GM12891 (cell line): Measurements from ENCODE around the gene SRSF3.

Experiments
- POLR2AphosphoS5 ChIP-seq: IDR thresholded peaks from 2 replicates; pipeline ENCODE4 v1.6.1; 2011; ENCODE audit warnings: low read depth, low read length, control low read depth
- SPI1 ChIP-seq: IDR thresholded peaks from 2 replicates; pipeline ENCODE4 v1.6.1; 2011; ENCODE audit warnings: low read depth, low read length, control low read depth

DNA sequence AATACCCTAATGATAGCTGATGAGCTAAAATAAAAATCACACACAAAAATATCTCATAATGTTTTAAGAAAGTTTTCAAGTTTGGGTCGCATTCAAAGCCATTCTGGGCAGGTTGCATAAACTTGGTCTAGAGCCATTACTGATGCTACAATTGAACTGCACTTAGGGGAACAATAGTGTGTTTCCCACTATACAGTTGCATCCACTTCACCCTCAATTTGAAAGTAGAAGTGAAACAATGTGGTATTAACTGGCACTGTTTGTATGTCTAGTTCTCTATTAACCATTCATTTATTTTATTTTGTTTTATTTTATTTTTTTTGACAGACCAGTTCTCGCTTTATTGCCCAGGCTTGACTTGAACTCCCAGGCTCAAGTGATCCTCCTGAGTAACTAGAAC, 23.9 kb upstream of the SRSF3 start:
- TF ChIP-seq SPI1 (no peak), POLR2AphosphoS5 (no peak)
